ENCODE data around the gene PTPN20.

GRCh38 chr10:47031901-47032465 is 120.8 kb downstream of the PTPN20 start:
- TF ChIP-seq, protein P1, sequence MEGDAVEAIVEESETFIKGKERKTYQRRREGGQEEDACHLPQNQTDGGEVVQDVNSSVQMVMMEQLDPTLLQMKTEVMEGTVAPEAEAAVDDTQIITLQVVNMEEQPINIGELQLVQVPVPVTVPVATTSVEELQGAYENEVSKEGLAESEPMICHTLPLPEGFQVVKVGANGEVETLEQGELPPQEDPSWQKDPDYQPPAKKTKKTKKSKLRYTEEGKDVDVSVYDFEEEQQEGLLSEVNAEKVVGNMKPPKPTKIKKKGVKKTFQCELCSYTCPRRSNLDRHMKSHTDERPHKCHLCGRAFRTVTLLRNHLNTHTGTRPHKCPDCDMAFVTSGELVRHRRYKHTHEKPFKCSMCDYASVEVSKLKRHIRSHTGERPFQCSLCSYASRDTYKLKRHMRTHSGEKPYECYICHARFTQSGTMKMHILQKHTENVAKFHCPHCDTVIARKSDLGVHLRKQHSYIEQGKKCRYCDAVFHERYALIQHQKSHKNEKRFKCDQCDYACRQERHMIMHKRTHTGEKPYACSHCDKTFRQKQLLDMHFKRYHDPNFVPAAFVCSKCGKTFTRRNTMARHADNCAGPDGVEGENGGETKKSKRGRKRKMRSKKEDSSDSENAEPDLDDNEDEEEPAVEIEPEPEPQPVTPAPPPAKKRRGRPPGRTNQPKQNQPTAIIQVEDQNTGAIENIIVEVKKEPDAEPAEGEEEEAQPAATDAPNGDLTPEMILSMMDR (IDR thresholded peaks at IDR 0.05; ENCODE audit: control extremely low read depth in 1 of 3, insufficient read depth in 1 of 3, low read depth in 1 of 3, low read length in 3 of 3) = no peak
- TF ChIP-seq EZH2 (IDR thresholded peaks at IDR 0.05; ENCODE audit: low read depth, low read length, severe bottlenecking) = no peak
- TF ChIP-seq USF2 (IDR thresholded peaks at IDR 0.05; ENCODE audit: low read length) = no peak
- TF ChIP-seq PHF8 (conservative IDR thresholded peaks at IDR 0.05; ENCODE audit: low read depth, low read length) = no peak
- TF ChIP-seq POLR2A (IDR thresholded peaks at IDR 0.05; ENCODE audit: control extremely low read depth in 1 of 2, low read depth in 2 of 2, low read length in 2 of 2) = no peak
- TF ChIP-seq SIN3A (conservative IDR thresholded peaks at IDR 0.05 in 1 of 2, IDR thresholded peaks at IDR 0.05 in 1 of 2; ENCODE audit: low read depth in 1 of 2, low read length in 2 of 2) = no peak
- TF ChIP-seq POLR2AphosphoS5 (IDR thresholded peaks at IDR 0.05; ENCODE audit: low read depth, low read length) = no peak
- no peak for TF ChIP-seq CHD2 (IDR thresholded peaks at IDR 0.05; ENCODE audit: low read length)
- TF ChIP-seq ZNF274 (IDR thresholded peaks at IDR 0.05; ENCODE audit: borderline replicate concordance, extremely low read depth, low read length) = no peak
- no peak for TF ChIP-seq RAD21 (IDR thresholded peaks at IDR 0.05 in 1 of 2, conservative IDR thresholded peaks at IDR 0.05 in 1 of 2; ENCODE audit: low read depth in 2 of 2, low read length in 2 of 2)
